Cardiac muscle cell (in vitro differentiated cells and primary cell): ENCODE results near the gene RER1. TPM values are rescaled to one million over a fixed set of nuclear protein-coding genes. Genes with fewer than 3 reads are reported as not detected.
A peak's percentile ranks its signal among the peaks of the same experiment; 100 is the strongest.

Source experiments
- DNase-seq, 2 donors: peaks; one replicate each; pipeline versions ENCODE4 v3.0.0 to v3.0.0-alpha.2; 2010 to 2017; ENCODE audit warnings: low read depth in 1 of 2, low spot score in 1 of 2
- H3K27ac ChIP-seq: fragments of 200-600 bp; sonication (generic); 2 replicates; pipeline ENCODE4 v1.5.1; 2016
- H3K27me3 ChIP-seq: fragments of 200-600 bp; sonication (generic); 2 replicates; pipeline ENCODE4 v1.6.0; 2016; ENCODE audit warnings: control low read depth
- H3K36me3 ChIP-seq: fragments of 200-600 bp; sonication (generic); 2 replicates; pipeline ENCODE4 v1.5.1; 2016; ENCODE audit warnings: control low read depth
- H3K4me1 ChIP-seq: fragments of 200-600 bp; sonication (generic); 2 replicates; pipeline ENCODE4 v1.8.1; 2017; ENCODE audit warnings: low read depth, mild to moderate bottlenecking, mixed run types
- H3K4me3 ChIP-seq: fragments of 200-600 bp; sonication (generic); 2 replicates; pipeline ENCODE4 v1.5.1; 2016; ENCODE audit warnings: mild to moderate bottlenecking
- H3K9me3 ChIP-seq: fragments of 200-600 bp; sonication (generic); 2 replicates; pipeline ENCODE4 v1.5.1; 2017; ENCODE audit warnings: low read depth, mild to moderate bottlenecking, control low read depth
- polyA plus RNA-seq: library from polyadenylated mRNA; unstranded; fragments of >200 nt; fragmentation: Nextera tagmentation; extraction: Ambion mirVana; gene quantifications from 2 replicates; pipeline ENCODE4 v1.2.1, GENCODE V29; 2016
- total RNA-seq: library from RNA; depleted of rRNA; stranded (reverse); fragments of >200 nt; gene quantifications from 2 replicates; pipeline ENCODE4 v1.2.3, GENCODE V29; 2016
- TF ChIP-seq, protein P1 (sequence below): IDR thresholded peaks from 2 replicates; pipeline ENCODE4 v1.5.1; 2012; ENCODE audit warnings: low read depth, mild to moderate bottlenecking, low read length

The RER1 gene
- total and polyA plus RNA-seq, 2 experiments from 2014 or later = 46.5 to 112 TPM

DNA sequence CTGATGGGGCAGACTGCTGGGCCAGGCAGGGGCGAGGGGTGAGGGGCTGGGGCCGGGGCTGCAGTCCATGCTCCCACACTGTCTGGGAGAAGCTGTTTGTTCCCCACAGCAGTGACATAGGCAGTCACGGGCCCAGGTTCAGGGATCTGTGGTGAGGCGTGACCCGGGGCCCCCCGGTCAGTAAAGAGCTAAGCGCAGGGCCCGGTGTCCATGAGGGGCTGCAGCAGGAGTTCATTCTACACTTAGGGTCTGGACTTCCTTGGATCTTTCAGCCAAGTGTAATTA lies 16.3 kb downstream of the RER1 start:
- Histone ChIP-seq H3K36me3 (peaks cover 17% of the 10 kb centered on the region), H3K27ac (no peak overlapping the region), H3K27me3 (no peaks in the 10 kb centered on the region), H3K4me3 (no peak overlapping the region), H3K9me3 (no peaks in the 10 kb centered on the region), H3K4me1 (peaks cover 3% of the 10 kb centered on the region)
- DNase-seq = no peak
- TF ChIP-seq, protein P1, sequence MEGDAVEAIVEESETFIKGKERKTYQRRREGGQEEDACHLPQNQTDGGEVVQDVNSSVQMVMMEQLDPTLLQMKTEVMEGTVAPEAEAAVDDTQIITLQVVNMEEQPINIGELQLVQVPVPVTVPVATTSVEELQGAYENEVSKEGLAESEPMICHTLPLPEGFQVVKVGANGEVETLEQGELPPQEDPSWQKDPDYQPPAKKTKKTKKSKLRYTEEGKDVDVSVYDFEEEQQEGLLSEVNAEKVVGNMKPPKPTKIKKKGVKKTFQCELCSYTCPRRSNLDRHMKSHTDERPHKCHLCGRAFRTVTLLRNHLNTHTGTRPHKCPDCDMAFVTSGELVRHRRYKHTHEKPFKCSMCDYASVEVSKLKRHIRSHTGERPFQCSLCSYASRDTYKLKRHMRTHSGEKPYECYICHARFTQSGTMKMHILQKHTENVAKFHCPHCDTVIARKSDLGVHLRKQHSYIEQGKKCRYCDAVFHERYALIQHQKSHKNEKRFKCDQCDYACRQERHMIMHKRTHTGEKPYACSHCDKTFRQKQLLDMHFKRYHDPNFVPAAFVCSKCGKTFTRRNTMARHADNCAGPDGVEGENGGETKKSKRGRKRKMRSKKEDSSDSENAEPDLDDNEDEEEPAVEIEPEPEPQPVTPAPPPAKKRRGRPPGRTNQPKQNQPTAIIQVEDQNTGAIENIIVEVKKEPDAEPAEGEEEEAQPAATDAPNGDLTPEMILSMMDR = no peak

DNA sequence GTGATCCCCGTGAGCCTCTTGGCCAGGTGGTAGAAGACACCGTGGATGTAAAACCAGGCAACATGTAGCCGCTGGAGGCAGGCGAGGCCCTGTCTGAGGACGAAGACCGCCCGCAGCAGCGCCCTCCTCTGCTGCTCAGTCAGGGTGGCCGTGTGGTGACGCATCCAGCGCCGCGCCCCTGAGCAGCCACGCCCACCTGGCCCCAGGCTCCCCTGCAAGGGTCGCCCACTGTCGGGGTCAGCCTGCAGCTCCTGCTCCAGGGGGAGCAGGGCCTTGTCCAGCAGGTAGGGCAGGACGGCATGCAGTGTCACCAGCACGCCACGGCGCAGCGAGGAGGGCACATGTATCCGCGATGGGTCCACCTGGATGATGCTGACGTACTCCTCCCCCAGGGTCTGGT lies 16.8 kb downstream of the RER1 start:
- H3K36me3 ChIP-seq = peaks cover 14% of the 10 kb centered on the region
- TF ChIP-seq, protein P1 = no peak
- no peaks in the 10 kb centered on the region for H3K9me3 ChIP-seq
- no peak for DNase-seq
- H3K27ac ChIP-seq = no peak overlapping the region
- peaks cover 8% of the 10 kb centered on the region for H3K4me1 ChIP-seq
- no peaks in the 10 kb centered on the region for H3K27me3 ChIP-seq
- H3K4me3 ChIP-seq = no peak overlapping the region

DNA sequence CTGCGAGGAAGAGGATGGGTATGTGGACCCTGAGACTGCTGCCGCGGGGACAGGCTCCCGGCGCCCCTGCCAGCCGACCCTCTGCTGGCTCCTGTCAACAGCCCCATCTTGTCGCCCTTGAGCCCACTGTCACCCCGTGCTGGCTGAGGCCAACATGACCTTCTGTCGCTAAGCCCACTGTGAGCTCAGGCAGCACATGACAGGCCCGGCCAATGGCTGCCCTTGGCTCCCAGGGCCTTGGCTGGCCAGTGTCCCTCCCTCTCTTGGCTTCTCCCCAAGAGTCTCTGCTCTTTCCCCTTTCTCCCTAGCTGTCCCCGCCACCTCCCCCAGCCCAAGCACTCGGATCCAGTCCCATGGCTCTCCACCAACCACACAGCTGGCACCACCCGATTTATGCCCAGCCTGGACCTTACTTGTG lies 17.2 kb downstream of the RER1 start:
- Histone ChIP-seq H3K27ac (no peak overlapping the region), H3K4me3 (no peak overlapping the region), H3K36me3 (peaks cover 14% of the 10 kb centered on the region), H3K27me3 (no peaks in the 10 kb centered on the region), H3K9me3 (no peaks in the 10 kb centered on the region), H3K4me1 (peaks cover 8% of the 10 kb centered on the region)
- TF ChIP-seq, protein P1 = no peak
- no peak for DNase-seq

DNA sequence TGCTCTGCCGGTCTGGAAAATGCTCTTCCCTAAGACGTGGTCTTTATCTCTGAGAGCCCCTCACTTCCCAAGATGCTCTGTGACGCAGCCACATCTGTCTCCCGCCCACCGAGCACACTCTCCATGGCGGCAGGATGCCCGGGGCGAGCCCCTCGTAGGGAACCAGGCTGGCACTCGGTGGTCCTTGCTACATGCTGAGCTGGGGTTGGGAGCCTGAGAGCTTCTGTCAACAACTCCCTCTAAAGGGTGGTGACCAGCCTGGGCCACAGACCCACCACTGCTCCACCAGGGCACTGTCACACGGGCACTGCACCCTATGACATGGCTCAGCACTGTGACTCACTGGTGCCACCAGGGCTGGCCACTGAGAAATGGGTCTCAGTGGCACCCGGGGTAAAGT lies 18.1 kb downstream of the RER1 start:
- Histone ChIP-seq H3K27me3 (no peaks in the 10 kb centered on the region), H3K27ac (no peak overlapping the region), H3K4me1 (peaks cover 11% of the 10 kb centered on the region), H3K36me3 (peaks cover 8% of the 10 kb centered on the region), H3K4me3 (no peak overlapping the region), H3K9me3 (no peaks in the 10 kb centered on the region)
- DNase-seq = no peak
- TF ChIP-seq, protein P1 = no peak

DNA sequence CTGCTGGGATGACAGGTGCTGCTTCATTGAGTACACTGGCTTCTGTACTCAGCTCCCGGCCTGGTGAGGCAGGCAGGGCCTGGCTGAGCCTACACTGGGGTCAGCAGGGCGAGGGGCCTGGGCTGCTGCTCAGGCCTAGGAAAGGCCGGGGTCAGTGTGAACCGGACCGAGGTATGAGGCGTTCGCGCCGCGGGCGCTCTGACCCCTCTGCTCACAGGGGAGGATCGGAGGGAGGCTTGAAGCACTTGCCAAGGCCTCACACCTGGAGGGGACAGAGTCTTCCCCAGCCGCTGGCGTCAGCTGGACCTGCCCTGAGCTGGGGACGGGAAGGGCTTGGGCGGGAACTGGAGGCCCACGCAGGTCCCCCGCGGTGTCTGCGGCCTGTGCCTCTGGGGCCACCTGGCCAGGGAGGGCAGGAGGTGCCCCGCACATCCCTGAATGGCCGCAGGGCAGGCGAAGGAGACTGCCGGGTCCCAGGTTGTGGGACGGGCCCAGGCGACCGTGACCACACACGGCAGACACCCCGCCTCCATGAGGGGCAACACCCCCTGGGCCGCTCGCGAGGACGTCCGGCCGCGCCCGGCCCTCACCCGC lies 20.3 kb downstream of the RER1 start:
- peak in 1 of 2 donors; percentile 12 for DNase-seq
- TF ChIP-seq, protein P1 = no peak
- no peaks in the 10 kb centered on the region for H3K36me3 ChIP-seq
- peaks cover 11% of the 10 kb centered on the region for H3K4me1 ChIP-seq
- H3K27ac ChIP-seq = peak overlapping the region; percentile 41
- no peaks in the 10 kb centered on the region for H3K9me3 ChIP-seq
- H3K27me3 ChIP-seq = no peaks in the 10 kb centered on the region
- peak overlapping the region; percentile 85 for H3K4me3 ChIP-seq

DNA sequence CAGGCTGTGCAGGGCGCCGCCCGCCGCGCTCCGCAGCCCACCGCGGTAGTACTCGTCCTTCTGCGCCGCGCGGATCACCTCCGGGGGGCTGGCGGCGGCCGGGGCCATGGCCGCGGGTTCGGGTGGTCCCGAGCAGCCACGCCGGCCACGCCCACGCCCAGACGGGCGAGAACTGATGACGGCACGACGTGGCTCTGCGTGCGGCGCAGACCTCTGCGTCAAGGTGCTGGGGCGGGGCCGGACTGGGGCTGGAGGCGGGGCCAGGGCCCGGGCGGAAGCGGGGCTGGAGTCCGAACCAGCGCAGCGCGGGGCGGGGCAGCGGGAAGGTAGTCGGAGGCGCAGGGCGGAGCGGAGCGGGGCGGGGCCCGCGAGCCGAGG lies 20.7 kb downstream of the RER1 start, which contains the start of gene PEX10:
Gene PEX10 (minus strand): TSS at position 170 of the 378 bp plus-strand sequence. CDS start 62 bp downstream, at position 108.
- no peaks in the 10 kb centered on the region for H3K27me3 ChIP-seq
- no peaks in the 10 kb centered on the region for H3K36me3 ChIP-seq
- TF ChIP-seq, protein P1 = no peak
- peak within 1 kb of the TSS; percentile 85 for H3K4me3 ChIP-seq
- peak; percentile 97 to 99 for DNase-seq
- peaks cover 11% of the 10 kb centered on the region for H3K4me1 ChIP-seq
- H3K9me3 ChIP-seq = no peaks in the 10 kb centered on the region
- peak within 1 kb of the TSS; percentile 41 for H3K27ac ChIP-seq
